RKO (cell line): Measurements from ENCODE around the gene YEATS2.
"Not testable (repeated sequence)": the region's sequence is repeated elsewhere in the genome, so short reads cannot be mapped to it uniquely, and the experiment has no call there.

Source experiments
- DNase-seq: peaks from one replicate; pipeline ENCODE4 v3.0.0-alpha.2; 2016; ENCODE audit warnings: low spot score

YEATS2 gene

DNA sequence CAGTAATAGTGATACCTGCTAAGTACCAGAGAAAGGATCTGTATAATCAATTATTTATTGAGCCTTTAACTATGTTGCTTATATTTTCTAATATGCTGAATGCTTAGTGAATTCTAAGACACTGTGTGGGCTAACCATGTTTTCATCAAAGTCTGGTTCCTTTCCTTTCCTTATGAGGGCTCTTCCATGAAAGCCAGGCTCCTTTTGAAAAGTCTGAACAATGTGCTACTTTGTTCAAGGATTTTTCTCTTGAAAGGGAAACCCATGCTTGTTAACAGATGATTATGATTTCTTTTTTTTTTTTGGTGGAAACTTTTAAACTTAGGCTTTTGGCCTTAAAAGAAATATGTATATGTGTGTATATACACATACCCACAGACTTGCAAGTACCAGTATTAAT lies 17.0 kb downstream of the YEATS2 start:
- DNase-seq = no peak

DNA sequence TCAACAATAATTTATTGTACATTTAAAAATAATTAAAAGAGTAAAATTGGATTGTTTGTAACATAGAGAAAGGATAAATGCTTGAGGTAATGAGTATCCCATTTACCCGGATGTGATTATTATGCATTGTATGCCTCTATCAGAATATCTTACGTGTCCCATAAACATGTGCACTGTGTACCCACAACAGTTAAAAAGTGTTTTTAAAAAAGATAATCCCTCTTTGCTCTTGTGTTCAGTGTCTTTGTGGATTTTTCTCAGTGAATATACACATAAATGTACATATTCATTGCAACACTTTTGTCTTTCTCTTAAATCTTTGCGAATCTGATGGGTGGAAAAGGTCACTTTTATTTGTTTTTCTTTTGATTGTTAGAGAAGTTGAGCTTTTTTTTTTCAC lies 20.4 kb downstream of the YEATS2 start:
- no peak for DNase-seq

DNA sequence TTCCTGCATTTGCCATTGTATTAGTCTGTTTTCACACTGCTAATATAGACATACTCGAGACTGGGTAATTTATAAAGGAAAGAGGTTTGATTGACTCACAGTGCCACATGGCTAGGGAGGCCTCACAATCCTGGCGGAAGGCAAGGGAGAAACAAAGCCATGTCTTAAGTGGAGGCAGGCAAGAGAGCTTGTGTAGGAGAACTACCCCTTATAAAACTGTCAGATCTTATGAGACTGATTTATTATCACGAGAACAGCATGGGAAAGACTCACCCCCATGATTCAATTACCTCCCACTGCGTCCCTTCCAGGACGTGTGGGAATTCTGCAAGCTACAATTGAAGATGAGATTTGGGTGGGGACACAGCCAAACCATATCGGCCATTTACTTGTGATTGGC lies 27.8 kb downstream of the YEATS2 start:
- DNase-seq = no peak

DNA sequence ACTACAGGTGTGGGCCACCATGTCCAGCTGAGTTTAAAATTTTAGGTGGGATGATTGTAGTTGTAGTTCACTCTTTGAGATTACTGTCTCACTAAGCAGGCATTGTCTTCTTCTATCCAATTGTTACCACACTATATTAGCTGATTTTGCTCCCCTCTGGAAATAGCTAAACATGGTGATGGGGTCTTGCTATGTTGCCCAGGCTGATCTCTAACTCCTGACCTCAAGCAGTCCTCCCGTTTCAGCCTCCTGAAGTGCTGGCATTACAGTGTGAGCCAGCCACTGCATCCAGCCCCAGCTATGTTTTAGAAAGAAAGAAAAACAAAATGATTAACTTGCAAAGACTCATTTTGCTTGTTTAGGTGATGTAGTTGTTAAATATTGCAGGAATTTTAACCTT lies 30.6 kb downstream of the YEATS2 start:
- no peak for DNase-seq

DNA sequence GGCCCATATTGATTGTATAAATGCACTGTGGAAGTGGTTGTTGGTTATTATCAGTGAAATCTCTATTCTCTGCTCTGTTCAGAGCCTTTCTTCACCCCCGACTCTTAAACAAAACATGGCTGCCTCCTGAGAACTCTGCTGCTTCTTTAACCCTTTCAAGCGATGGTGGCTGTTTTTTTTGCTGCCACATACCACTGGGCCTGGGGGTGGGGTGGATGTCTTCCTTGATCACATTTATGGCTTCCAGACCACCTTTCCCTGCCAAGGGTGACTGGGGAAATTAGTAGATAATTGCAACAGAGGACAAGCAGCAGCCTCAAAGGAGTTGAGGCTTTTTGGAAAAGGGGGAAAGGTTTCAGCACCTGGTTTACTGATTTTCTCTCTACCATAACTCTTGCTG lies 32.8 kb downstream of the YEATS2 start:
- no peak for DNase-seq

DNA sequence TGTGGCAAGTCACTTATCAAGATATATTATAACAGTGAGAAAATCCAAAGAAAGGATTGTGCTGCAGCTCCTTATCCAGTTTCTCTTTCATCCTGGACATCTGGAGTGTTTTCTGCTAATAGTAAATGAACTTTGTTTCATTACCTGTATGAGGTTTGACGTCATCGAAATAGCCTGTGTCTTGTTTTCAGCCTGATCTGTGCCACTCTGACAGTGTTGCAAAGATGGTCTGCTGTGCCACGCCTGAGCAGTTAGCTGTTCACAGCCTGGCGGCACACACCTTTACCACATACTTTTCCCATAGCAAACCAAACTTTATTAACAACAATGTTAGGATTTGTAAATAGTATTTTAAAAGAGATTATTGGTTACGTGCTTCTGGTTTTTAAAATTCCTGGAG lies 34.0 kb downstream of the YEATS2 start:
- DNase-seq = no peak

DNA sequence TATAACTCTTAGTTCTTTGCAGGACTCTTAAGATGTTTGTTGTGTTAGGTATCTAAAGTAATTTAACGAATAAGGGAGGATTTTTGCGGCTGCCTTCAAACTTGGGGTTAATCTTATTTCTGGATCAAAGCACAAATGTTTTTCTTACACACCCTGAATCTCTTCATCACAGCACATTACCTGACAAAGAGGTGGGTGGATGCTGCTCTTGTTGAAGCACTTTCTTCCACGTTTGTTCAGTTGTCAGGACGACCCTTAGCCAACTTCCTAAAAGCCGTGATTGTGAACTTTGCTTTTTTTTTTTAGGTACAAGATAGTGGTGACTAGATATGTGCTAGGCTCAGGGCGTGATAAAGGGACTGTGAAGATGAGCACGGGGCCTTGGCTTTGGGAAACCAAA lies 36.0 kb downstream of the YEATS2 start:
- DNase-seq = no peak

DNA sequence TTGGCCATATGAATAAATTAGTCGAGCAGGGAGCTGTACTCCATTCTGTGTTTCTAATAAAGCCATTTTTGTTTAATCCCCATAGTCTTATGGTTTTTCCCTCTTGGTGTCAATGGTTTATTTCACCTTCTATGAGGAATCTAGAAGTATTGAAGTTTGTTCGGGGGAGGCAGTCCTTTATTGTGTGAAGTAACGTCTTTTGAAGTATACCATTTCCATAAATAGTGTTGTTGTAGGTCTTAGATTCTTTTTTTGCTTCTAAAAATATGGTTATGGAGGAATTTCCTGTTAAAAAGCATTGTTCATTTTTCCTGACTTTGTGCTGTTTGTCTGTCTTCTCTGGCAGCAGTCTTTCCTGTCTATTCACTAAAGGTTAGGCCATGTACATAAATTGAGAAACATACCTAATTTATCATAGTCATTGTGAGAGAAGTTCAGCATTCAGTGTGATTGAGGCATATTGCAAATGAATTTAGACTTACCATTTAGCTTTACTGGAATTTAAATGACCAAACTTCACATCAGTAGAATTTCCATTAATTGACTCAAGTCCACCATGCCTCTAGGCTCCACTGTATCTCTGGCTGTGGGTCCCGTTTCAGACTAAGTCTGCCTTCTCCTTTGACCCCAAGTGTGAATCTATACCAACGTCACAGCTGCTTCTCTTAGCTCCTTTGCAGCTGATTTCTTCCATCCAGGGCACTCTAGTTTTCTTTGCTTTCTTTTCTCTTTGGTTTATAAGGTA lies 37.3 kb downstream of the YEATS2 start:
- DNase-seq = no peak

DNA sequence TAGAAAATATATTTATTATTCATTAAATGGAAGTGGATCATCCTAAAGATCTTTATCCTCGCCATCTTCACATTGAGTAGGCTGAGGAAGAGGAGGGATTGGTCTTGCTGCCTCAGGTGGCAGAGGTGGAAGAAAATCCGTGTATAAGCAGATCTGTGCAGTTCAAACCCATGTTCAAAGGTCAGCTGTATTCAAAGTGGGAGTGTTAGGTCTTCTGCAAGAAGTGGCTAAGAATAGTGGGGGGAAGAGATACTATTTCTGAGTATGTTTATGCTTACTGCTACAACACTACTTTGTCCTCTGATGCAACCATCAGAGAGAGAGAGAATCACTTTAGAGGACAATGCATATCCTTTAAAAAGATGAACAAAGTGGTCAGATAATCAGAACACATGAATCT lies 39.5 kb downstream of the YEATS2 start:
- no peak for DNase-seq

DNA sequence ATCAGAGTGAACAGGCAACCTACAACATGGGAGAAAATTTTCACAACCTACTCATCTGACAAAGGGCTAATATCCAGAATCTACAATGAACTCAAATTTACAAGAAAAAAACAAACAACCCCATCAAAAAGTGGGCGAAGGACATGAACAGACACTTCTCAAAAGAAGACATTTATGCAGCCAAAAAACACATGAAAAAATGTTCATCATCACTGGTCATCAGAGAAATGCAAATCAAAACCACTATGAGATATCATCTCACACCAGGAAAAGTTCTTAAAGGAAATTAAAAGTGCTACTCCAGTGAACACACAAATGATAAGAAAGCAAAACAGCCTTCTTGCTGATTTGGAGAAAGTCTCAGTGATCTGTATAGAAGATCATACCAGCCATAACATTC lies 42.6 kb downstream of the YEATS2 start:
- DNase-seq = not testable (repeated sequence)

DNA sequence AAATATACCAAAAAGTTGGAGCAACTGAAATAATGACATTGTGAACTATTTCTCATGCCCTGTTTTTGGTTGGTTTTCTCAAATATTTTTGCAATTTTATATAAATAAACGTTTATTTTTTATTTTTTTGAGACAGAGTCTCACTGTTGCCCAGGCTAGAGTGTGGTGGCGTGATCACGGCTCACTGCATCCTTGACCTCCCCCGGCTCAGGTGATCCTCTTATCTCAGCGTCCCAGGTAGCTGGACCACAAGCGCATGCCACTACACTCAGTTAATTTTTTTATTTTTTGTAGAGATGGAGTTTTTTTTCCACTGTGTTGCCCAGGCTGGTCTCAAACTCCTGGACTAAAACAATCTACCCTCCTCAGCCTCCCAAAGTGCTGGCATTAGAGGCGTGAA lies 45.6 kb downstream of the YEATS2 start:
- DNase-seq = no peak

DNA sequence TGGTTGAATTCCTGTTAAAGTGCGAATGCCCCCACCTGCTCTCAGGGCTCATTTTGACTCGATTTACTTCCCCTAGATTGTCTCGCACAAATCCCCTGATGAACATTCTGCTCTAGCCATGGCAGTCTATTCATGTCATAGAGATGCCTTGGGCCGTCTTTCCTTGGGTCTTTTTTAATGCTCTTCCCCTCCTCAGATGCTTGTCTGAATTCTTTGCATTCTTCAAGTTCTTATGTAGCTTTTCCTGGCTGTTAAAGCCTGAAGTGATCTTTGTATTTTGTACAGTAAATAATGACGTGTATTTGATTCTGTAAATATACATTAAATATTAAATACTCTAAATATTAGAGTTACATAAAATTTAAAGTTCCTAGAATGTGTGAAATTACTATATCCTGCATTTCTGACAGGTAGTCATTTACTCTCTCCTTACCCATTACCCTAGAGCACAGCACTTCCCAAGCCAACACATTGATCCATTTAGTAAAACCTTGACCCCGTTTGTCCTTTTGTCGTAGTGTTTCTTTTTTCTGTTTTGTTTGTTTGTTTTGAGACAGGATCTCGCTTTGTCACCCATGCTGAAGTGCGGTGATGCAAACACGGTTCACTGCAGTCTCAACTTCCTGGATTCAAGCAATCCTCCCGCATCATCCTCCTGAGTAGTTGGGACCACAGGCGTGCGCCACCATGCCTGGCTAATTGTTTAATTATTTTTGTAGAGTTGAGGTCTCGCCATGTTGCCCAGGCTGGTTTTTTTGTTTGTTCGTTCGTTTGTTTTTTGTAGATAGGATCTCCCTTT lies 47.9 kb downstream of the YEATS2 start:
- no peak for DNase-seq

DNA sequence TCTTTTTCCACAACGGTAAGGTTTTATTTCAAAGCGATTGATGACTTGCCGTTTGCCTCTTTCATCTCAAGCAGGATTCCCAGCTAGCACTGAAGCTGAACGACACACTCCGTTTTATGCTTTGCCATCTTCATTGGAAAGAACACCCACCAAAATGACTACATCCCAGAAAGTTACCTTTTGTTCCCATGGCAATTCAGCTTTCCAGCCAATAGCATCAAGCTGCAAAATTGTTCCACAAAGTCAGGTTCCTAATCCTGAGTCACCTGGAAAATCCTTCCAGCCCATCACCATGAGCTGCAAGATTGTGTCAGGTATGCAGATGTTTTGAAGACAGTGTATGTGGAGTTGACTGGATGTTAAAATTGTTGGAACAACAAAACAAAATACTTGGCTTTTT lies 56.5 kb downstream of the YEATS2 start:
- no peak for DNase-seq

DNA sequence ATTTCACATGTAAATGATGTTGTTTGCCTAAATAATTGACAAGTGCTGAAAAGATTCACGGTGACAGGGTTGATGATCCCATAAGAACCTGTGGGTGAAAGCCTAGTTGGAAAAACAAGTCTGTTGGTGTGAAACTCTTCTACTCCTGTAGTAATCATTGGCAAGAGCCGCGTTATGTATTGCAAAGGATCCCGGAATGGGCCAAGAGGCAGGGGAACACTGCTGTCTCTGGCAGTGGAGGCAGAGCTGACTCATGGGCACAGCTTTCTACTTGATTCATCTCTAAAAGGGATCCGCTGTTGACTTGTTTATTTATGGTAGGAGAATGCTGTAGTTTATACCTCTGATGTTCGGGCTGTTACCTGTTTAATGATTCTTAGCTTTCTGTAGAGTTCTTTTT lies 64.7 kb downstream of the YEATS2 start:
- DNase-seq = no peak

DNA sequence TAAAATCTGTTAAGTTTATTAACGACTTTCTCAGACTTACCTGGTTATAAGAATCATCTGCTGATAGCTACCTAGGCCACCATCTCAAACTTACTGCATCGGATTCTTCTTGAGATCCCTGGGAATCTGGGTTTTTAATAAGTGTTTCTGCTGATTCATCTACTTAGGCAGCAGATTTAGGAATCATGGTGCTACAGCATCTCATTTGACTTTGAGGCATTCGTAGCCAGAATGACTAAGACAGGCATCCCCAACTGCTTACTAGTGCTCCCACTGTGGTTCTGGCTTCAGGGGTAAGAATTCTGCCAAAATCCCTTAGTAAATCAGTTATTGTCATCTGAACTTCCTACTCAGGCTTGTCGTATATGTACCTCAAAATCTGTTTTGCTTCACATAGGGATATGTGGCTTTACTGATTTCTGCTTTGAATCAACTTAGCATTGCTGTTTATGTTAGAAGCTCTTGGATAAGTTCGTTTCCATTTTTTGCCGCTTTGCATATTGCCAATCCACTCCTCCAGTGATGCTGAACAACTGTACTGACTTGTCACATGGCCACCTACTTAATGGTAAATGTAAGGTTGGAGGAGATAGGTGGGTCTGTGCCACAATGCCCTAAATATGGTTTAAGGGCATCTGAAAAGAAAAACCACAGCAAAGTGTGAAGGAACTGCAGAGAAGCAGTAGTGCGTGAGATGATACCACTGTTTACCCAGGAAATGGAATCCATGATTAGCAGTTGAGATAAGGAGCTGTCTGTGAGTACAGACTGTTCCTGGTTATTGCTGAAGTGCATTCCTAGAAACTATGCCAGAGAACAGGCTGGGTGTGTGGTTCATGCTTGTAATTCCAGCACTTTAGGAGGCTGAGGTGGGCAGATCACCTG lies 67.5 kb downstream of the YEATS2 start:
- DNase-seq = peak; percentile 23

DNA sequence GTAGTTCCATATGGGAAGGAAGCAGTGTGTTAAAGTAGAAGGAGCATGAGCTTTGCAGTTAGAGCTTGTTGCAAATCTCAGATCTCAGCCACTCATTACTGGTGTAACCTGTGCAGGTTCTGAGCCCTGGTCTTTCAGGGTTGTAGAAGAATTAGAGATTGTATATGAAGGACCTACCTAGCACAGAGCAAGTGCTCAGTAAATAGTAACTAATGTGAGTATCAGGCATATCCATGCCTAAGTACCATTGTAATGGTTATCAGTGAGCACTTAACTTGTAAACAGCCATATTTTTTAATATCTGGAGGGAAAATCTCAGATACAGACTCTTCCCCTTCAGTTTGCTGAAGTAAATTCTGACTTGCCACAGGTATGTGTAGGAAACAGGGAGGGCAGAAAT lies 68.5 kb downstream of the YEATS2 start:
- DNase-seq = no peak

DNA sequence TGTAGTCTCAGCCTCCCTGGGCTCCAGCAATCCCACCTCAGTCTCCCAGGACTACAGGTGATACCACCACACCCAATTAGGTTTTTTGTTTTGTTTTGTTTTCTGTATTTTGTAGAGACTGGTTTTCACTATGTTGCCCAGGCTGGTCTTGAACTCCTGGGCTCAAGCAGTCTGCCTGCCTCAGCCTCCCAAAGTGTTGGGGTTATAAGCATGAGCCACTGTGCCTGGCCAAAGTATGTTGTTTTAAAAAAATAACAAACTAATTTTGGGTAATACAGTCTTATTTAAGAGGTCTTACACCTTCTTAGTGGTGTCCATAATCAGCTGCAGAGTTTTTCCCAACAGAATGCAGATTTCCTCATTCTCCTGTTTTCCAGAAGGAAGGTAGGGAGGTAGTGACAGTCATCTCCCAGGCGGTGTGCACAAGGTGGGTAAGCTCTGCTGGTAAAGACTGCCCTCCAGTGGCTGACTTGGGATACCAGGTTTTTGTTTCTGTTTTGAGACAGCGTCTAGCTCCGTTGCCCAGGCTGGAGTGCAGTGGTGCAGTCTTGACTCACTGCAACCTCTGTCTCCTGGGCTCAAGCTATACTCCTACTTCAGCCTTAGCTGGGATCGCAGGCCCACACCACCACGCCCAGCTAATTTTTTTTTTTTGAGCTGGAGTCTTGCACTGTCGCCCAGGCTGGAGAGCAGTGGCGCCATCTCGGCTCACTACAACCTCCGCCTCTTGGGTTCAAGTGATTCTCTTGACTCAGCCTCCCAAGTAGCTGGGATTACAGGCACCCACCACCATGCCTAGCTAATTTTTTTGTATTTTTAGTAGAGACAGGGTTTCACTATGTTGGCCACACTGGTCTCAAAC lies 69.4 kb downstream of the YEATS2 start:
- DNase-seq = peak; percentile 73

DNA sequence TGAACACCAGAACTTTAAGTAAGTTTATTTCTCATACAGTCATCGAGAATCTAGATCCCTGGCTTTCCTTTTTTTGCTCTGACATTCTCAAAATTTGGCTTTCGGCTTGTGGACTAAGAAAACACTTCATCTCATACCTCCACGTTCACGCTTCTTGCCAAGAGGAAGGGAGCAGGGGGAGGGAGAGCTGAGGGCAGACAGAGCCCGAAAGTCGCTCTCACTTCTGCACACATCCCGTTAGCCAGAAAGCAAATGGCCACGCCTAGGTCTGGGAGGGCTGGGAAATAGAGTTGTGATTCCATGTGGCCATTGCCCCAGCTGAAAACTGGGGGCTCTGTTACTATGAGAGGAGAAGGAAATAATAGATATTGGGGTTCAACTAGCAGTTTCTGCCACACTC lies 70.5 kb downstream of the YEATS2 start:
- DNase-seq = no peak

DNA sequence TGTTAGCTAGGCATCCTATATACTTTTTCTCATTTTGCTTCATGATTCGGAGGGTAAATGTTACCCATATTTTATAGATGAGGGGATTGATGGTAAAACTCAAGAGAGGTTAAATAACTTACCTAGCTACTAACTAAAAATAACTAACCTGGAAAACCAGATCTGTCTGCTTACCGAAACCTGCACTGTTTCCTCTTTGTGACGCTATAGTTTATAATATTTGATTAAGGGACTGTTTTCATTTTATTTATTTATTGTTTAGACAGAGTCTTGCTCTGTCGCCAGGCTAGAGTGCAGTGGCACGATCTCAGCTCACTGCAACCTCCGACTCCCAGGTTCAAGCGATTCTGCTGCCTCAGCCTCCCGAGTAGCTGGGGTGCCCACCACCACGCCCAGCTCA lies 71.9 kb downstream of the YEATS2 start:
- no peak for DNase-seq

DNA sequence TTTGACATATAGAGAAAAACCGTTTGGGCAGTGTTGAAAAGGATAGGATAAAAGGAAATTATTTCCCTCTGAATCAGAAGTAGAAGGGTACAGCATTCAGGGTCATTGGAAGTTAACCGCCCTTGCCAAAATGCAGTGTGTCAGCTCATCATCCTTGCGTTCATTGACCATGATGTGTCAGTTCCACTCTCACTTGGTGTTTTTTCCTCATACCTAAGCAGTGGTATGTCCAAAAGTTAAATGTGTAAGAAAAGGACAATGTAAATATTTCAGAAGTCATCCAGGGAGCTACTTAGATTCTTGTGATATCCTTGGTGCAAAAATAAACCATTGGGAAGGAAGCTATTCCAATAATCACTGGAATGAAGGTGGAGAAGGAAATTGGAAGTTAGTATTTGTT lies 77.0 kb downstream of the YEATS2 start:
- DNase-seq = no peak

DNA sequence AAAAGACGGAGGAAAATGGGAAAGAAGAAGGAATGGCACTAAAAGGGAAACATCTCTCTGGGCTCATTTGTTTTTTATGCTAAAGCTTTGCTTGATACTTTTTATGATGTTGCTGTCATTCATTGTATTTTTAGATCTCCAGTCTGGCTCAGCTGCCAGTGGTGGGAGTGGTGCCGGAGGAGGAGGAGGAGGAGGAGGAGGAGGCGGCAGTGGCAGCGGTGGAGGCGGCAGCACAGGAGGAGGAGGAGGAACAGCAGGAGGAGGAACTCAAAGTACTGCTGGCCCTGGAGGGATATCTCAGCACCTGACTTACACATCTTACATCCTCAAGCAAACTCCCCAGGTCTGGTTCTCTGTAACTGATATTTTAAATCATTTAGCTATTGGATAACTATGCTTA lies 78.2 kb downstream of the YEATS2 start:
- DNase-seq = no peak

DNA sequence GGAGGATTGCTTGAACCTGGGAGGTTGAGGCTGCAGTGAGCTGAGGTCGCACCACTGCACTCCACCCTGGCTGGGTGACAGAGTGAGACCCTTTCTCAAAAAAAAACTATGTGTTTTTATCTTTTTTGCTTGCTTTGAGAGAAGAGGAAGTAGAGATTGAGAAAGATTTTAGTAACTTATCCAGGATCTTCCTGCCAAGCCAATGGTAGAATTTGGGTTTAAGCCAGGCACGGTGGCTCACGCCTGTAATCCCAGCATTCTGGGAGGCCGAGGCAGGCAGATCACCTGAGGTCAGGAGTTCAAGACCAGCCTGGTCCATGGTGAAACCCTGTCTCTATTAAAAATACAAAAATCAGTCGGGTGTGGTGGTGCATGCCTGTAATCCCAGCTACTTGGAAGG lies 78.9 kb downstream of the YEATS2 start:
- DNase-seq = not testable (repeated sequence)
